ENCODE data around the gene SOAT1.

GRCh38 chr1:179337288-179337687 is 43.7 kb downstream of the SOAT1 start:
- TF ChIP-seq CTCF (IDR thresholded peaks at IDR 0.05) (no peak), POLR2A (IDR thresholded peaks at IDR 0.05) (no peak)

Data from body of pancreas (tissue), 4 donors.